Measurements from ENCODE around the gene AIMP2. TPM values are rescaled to one million over a fixed set of nuclear protein-coding genes. Genes with fewer than 3 reads are reported as not detected.

AIMP2 gene
- total and polyA plus RNA-seq, 2 donors (not counting 3 experiments of a cell fraction or from before 2014, with no cell fraction given), result 45.6 to 67.7 TPM

DNA sequence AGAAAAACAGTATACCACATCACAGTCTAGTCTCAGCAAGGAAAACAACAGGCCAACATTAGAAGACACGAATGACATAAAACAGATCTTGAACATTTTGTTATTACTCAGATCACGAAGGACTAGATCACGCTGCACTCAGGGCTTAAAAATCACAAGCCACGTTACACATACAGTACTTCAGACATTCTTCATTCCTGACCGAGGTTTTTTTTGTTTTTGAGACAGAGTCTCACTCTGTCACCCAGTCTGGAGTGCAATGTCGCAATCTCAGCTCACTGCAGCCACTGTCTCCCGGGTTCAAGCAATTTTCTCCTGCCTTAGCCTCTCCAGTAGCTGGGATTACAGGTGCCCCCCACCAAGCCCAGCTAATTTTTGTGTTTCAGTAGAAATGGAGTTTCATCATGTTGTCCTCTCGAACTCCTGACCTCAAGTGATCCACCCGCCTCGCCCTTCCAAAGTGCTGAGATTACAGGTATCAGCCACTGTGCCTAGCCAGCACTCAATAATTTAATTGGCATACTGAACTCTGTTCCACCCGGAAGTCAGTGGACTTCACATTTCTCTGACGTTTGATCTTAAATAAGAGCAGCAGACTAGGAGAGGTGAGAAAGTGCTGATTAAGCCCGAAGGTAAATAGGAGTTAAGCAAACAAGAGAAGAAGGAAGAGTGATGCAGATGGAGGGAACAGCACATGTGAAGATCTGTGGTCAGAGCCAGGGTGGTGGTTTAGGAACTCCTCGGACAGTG is 3.5 kb downstream of the AIMP2 start:
- Histone ChIP-seq H3K9me3 (replicated peaks; ENCODE audit: control insufficient read depth, insufficient read depth, low read length) (no peaks in the 10 kb centered on the region), H3K27ac (ENCODE audit: insufficient read depth, low read depth, low read length) (no peak overlapping the region), H3K4me3 (replicated peaks in 1 of 3; ENCODE audit: insufficient read depth in 1 of 3, low read depth in 1 of 3, low read length in 3 of 3) (no peak overlapping the region)

More for the DNA sequence above, 3.5 kb downstream of the AIMP2 start:
- DNase-seq (ENCODE audit: low read depth, low spot score) (no peak), FAIRE-seq (no peak)
- H3K79me2 ChIP-seq (ENCODE audit: control insufficient read depth, insufficient read depth, low read length), result peaks cover 35% of the 10 kb centered on the region
- POLR2A ChIA-PET, result no interaction called here
- no peaks in the 10 kb centered on the region for H4K20me1 ChIP-seq (replicated peaks; ENCODE audit: control insufficient read depth, extremely low read depth, insufficient read depth, low read length)
- no peaks in the 10 kb centered on the region for H3K9me1 ChIP-seq (replicated peaks; ENCODE audit: control insufficient read depth, extremely low read depth, insufficient read depth, low read length)
- no peak overlapping the region for H3K4me2 ChIP-seq (ENCODE audit: insufficient read depth, low read length)
- CTCF ChIA-PET, result interaction anchor here (0.6 kb wide), 1 partner anchor 338 kb away, joined by 3 read pairs; no protein-coding TSS in a partner anchor
- peaks cover 7 to 10% of the 10 kb centered on the region in 2 experiments for H3K36me3 ChIP-seq (ENCODE audit: control insufficient read depth in 2 of 2, extremely low read depth in 1 of 2, insufficient read depth in 2 of 2, low read length in 2 of 2)
- no peak overlapping the region for H3K9ac ChIP-seq (replicated peaks; ENCODE audit: extremely low read depth, insufficient read depth, low read length)
- H3K27me3 ChIP-seq (ENCODE audit: control insufficient read depth in 2 of 2, insufficient read depth in 2 of 2, low read length in 2 of 2), result no peaks in the 10 kb centered on the region
- H3K4me1 ChIP-seq (ENCODE audit: control insufficient read depth, extremely low read depth, insufficient read depth, low read length), result peaks cover 5% of the 10 kb centered on the region
- dilution Hi-C loops (cut with MboI; ENCODE audit: extremely low pct_ligation_motif_present, low sequenced_read_pairs), result no loop called here
- no peak overlapping the region for H2AFZ ChIP-seq (ENCODE audit: low read depth, low read length)
- intact Hi-C loops (cut with micrococcal nuclease), result no loop called here
- TF ChIP-seq GATA2 (IDR thresholded peaks at IDR 0.05; ENCODE audit: insufficient read depth, insufficient read length, low read depth, low read length), result no peak
- TF ChIP-seq JUN (IDR thresholded peaks at IDR 0.05; ENCODE audit: borderline replicate concordance, insufficient read depth, insufficient read length, low read depth), result no peak
- TF ChIP-seq, protein P1, sequence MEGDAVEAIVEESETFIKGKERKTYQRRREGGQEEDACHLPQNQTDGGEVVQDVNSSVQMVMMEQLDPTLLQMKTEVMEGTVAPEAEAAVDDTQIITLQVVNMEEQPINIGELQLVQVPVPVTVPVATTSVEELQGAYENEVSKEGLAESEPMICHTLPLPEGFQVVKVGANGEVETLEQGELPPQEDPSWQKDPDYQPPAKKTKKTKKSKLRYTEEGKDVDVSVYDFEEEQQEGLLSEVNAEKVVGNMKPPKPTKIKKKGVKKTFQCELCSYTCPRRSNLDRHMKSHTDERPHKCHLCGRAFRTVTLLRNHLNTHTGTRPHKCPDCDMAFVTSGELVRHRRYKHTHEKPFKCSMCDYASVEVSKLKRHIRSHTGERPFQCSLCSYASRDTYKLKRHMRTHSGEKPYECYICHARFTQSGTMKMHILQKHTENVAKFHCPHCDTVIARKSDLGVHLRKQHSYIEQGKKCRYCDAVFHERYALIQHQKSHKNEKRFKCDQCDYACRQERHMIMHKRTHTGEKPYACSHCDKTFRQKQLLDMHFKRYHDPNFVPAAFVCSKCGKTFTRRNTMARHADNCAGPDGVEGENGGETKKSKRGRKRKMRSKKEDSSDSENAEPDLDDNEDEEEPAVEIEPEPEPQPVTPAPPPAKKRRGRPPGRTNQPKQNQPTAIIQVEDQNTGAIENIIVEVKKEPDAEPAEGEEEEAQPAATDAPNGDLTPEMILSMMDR (IDR thresholded peaks at IDR 0.05; ENCODE audit: extremely low read depth in 1 of 2, insufficient read depth in 1 of 2, low read depth in 1 of 2, low read length in 2 of 2), result no peak
- TF ChIP-seq POLR2A (IDR thresholded peaks at IDR 0.05; ENCODE audit: low read depth, low read length), result no peak
- no peak for TF ChIP-seq MYC (IDR thresholded peaks at IDR 0.05; ENCODE audit: low read depth, low read length)
- no peak for TF ChIP-seq FOS (IDR thresholded peaks at IDR 0.05; ENCODE audit: borderline replicate concordance, insufficient read depth, low read length)
- TF ChIP-seq, protein P2, sequence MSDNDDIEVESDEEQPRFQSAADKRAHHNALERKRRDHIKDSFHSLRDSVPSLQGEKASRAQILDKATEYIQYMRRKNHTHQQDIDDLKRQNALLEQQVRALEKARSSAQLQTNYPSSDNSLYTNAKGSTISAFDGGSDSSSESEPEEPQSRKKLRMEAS (IDR thresholded peaks at IDR 0.05; ENCODE audit: insufficient read depth, insufficient read length), result no peak
- no peak for TF ChIP-seq EZH2 (IDR thresholded peaks at IDR 0.05; ENCODE audit: borderline replicate concordance, low read depth, low read length, severe bottlenecking)
- TF ChIP-seq POLR2AphosphoS5 (IDR thresholded peaks at IDR 0.05; ENCODE audit: insufficient read depth, low read depth, low read length), result no peak
- BruUV-seq (replicated peaks), result no TSS peak

All from endothelial cell of umbilical vein (primary cell).